A673 (cell line): ENCODE measurements around the gene SHQ1.

ENCODE experiments used
- EZH2 ChIP-seq: fragments of 200-600 bp; sonication (generic); IDR thresholded peaks from 2 replicates; pipeline ENCODE4 v1.6.1; 2017; ENCODE audit warnings: borderline replicate concordance, low read depth, mild to moderate bottlenecking, mixed read lengths, antibody characterized with exemption, low read length; ENCODE audit not compliant: poor library complexity, severe bottlenecking
- TF ChIP-seq, protein P1 (sequence below): fragments of 300-800, 200-600 bp; sonication (generic); conservative IDR thresholded peaks from 2 replicates; pipeline ENCODE4 v1.5.1; 2017; ENCODE audit warnings: low read depth, mild to moderate bottlenecking, antibody characterized with exemption, low read length, moderate library complexity, mixed read lengths

DNA sequence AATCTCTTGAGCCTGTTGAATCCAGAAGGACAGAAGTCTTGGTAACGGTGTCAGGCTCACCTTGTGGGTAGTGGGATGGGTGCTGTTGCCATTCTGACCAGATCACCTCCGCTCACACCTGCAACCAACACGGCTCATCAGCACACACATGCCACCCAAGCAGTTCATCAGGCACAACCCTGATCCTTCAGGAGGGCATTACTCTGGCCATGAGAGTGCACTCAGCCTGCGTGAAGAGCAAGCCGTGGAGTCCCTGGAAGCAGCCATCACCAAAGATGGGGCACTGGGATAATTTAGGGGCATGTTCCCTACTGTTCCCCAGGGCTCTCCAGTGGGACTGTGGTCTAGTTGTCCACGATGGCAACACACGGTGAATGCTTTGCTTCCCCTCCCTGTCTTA lies 120.5 kb downstream of the SHQ1 start:
- TF ChIP-seq, protein P1, sequence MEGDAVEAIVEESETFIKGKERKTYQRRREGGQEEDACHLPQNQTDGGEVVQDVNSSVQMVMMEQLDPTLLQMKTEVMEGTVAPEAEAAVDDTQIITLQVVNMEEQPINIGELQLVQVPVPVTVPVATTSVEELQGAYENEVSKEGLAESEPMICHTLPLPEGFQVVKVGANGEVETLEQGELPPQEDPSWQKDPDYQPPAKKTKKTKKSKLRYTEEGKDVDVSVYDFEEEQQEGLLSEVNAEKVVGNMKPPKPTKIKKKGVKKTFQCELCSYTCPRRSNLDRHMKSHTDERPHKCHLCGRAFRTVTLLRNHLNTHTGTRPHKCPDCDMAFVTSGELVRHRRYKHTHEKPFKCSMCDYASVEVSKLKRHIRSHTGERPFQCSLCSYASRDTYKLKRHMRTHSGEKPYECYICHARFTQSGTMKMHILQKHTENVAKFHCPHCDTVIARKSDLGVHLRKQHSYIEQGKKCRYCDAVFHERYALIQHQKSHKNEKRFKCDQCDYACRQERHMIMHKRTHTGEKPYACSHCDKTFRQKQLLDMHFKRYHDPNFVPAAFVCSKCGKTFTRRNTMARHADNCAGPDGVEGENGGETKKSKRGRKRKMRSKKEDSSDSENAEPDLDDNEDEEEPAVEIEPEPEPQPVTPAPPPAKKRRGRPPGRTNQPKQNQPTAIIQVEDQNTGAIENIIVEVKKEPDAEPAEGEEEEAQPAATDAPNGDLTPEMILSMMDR, result no peak
- no peak for TF ChIP-seq EZH2
